Activated CD4-positive, alpha-beta T cell treated with anti-CD3 and anti-CD28 coated beads for 24 hours (primary cell): ENCODE measurements around the gene XRCC4.
"Not testable (repeated sequence)": the region's sequence is repeated elsewhere in the genome, so short reads cannot be mapped to it uniquely, and the experiment has no call there.

Source experiments
- DNase-seq, 2 donors: peaks; one replicate each; pipeline ENCODE4 v3.0.0-alpha.2; 2020; ENCODE audit warnings: low read depth in 2 of 2

The XRCC4 gene

GRCh38 chr5:83179966-83180365 is 102.6 kb downstream of the XRCC4 start:
- DNase-seq, result no peak

GRCh38 chr5:83184534-83184933 is 107.2 kb downstream of the XRCC4 start:
- no peak for DNase-seq

GRCh38 chr5:83192947-83193346 is 115.6 kb downstream of the XRCC4 start:
- DNase-seq, result no peak

- DNase-seq, result no peak
Measured at GRCh38 chr5:83197326-83197967, 120.1 kb downstream of the XRCC4 start.

GRCh38 chr5:83199126-83199525 is 121.8 kb downstream of the XRCC4 start:
- DNase-seq, result no peak

GRCh38 chr5:83204651-83205050 is 127.3 kb downstream of the XRCC4 start:
- no peak for DNase-seq

GRCh38 chr5:83209963-83210362 is 132.6 kb downstream of the XRCC4 start:
- no peak for DNase-seq

- no peak for DNase-seq
Measured at GRCh38 chr5:83219077-83219476, 141.7 kb downstream of the XRCC4 start.

GRCh38 chr5:83219495-83219894 is 142.1 kb downstream of the XRCC4 start:
- DNase-seq, result no peak

- no peak for DNase-seq
Measured at GRCh38 chr5:83220331-83220730, 143.0 kb downstream of the XRCC4 start.

GRCh38 chr5:83222906-83223305 is 145.6 kb downstream of the XRCC4 start:
- DNase-seq, result no peak

- DNase-seq, result no peak
Measured at GRCh38 chr5:83227611-83228010, 150.3 kb downstream of the XRCC4 start.

- no peak for DNase-seq
Measured at GRCh38 chr5:83230511-83230910, 153.2 kb downstream of the XRCC4 start.

- DNase-seq, result no peak
Measured at GRCh38 chr5:83244516-83244915, 167.2 kb downstream of the XRCC4 start.

- no peak for DNase-seq
Measured at GRCh38 chr5:83245037-83245436, 167.7 kb downstream of the XRCC4 start.

GRCh38 chr5:83246071-83246470 is 168.7 kb downstream of the XRCC4 start:
- DNase-seq, result no peak

- no peak for DNase-seq
Measured at GRCh38 chr5:83249156-83249555, 171.8 kb downstream of the XRCC4 start.

- DNase-seq, result no peak
Measured at GRCh38 chr5:83251849-83252248, 174.5 kb downstream of the XRCC4 start.

GRCh38 chr5:83253720-83254119 is 176.4 kb downstream of the XRCC4 start:
- DNase-seq, result no peak

GRCh38 chr5:83255268-83255667 is 177.9 kb downstream of the XRCC4 start:
- DNase-seq, result no peak

- no peak for DNase-seq
Measured at GRCh38 chr5:83256091-83256780, 178.9 kb downstream of the XRCC4 start.

GRCh38 chr5:83257684-83258083 is 180.3 kb downstream of the XRCC4 start:
- not testable (repeated sequence) for DNase-seq

- DNase-seq, result no peak
Measured at GRCh38 chr5:83265318-83265717, 188.0 kb downstream of the XRCC4 start.

GRCh38 chr5:83270311-83270710 is 193.0 kb downstream of the XRCC4 start:
- DNase-seq, result no peak
